ENCODE results near the gene PODN. TPM values are rescaled to one million over a fixed set of nuclear protein-coding genes. Genes with fewer than 3 reads are reported as not detected.

Gene PODN
- total RNA-seq, 1 donor from 2014 or later, result 19.4 TPM

DNA sequence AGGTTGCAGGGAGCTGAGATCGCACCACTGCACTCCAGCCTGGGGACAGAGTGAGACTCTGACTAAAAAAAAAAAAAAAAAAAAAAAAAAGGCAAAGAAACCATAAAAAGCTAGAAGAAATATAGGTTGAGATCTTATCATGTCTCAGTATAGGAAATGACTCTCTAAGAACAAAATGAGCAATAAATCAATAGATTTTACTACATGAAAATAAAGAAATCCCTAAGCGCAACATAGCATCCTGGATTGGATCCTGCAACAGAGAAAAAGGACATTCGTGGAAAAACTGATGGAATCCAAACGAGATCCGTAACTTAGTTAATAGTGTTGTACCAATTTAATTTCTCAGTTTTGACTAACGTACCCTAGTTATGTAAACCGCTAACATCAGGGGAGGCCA is 45.1 kb downstream of the PODN start:
- DNase-seq (ENCODE audit: low spot score), result no peak
- intact Hi-C loops (cut with DNase I), result no loop called here

DNA sequence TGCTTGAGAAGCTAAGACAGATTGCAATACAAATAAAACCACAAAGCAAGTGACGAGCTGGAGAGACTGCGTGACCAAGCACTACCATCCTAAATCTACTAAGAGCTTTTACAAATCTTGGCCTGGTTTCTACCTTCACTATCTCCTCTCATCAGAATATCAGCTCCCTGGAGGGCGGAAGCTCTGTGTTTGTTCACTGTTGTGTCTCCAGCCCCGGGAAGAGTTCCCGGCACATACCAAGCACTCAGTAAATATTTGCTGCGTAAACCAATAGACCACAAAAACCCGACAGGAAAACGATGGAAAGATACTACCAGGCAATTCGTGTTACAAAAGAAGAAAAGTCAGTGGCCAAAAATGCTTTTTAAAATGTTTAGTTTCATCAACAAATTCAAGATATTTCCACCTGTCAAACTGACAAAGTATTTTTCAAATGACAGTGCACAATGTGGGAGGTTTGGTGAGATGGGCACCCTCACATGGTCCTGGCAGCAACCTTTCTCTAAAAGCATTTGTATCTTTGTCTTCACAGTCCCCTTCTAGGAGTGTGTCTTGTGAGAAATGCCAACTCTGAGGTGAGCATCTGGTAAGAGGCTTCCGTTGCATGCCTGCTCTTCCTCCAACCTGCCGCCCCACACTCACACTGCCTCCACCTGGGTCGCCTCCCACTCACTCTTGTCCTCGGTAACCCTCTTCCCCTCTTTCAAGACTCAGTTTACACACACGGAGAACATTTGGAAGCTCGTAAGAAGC is 45.7 kb downstream of the PODN start:
- intact Hi-C loops (cut with DNase I), result no loop called here
- no peak for DNase-seq (ENCODE audit: low spot score)

DNA sequence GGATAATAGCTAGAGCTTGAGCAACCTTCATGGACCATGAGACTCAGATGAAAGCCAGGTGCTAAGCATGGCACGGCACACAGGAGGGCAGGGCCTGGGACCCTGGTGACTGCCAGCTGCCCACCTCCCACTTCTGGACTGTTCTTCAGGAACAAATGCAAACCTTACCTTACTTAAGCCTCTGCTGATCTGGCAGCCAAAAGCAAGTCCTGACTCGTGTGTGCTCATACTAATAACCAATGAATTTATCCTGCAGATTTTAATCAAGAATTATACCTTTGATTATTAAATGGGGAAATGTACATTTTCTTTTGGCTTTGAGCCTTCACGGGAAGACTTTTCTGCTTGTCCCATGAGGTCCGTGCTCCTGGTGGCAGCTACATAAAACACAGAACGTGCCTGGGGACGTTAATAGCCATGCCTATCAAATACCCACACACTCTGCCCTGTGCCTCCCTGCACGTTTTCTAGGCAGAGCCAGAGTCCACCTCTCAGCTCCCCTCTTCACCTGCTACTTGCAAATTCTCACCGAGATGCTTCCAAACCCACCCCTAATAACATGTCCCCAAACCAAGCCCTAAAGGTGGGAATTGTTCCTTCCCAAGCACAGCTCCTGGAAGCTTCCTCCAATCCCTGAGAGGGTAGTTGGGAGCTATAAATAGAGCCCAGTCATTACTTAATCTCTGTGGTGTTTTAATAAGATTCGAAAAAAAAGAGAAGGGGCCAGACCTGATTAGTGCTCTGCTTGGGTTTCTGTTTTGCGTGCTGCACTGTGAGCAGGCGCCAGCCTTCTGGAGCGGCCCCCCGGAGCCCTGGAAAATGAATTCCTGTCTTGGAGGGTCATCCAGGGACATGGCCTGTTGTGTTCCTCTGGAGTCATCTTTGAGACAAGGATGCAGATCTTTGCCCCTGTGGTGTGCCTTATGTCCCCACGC is 46.9 kb downstream of the PODN start:
- intact Hi-C loops (cut with DNase I), result no loop called here
- no peak for DNase-seq (ENCODE audit: low spot score)

DNA sequence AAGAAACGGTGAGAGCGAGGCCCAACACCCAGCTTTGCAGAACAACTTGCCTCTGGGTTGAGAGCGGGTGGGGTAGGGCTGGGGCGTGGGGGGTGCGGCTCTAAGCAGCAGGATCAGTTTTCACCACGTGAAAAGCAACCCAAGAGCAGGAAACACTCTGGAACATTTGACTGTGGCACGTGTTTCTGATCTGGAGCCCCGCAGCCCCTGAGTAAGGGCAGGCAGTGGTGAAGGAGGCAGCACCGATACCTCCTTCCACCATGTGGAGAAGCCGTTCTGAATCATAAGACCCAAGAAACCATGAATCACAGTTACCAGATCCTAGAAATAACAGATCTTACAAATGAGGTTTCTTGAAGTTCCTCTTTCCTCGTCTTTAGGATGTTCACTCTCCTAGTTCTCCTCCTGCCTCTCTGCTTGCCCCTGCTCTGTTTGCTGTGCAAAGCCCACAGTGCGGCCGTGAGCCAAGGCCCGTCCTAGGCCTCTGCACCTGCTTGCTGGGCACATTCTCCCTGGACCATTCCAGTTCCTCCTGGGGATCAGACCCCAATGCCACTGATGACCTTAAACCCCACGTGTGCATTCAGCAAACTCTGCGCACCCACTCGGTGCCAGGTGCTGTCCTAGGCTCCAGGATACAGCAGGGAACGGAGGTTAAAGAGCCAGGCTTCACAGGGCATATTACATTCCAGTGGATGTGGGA is 48.5 kb downstream of the PODN start:
- DNase-seq (ENCODE audit: low spot score), result no peak
- intact Hi-C loops (cut with DNase I), result no loop called here

DNA sequence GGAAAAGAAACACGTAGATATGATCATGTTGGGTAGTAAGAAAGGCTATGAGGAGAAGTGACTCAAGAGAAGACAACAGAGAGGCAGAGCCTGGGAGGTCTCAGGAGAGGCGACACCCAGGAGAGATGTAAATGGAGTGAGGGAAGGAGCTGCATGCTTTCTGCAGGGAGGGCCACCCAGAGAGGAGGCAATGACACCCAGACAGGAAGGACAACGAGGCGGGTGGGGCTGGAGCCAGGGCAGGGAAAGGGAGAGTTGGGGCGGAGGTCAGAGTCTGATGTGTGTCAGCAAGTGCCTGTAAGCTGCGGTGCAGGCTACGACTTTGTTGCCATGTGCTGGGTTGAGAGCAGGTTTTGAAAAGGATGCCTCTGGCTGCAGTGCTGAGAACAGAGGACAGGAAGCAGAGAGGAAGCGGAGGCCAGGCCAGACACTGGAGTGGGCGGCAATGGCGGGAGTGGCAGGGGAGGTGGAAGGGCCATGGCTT is 49.1 kb downstream of the PODN start:
- intact Hi-C loops (cut with DNase I), result no loop called here
- DNase-seq (ENCODE audit: low spot score), result no peak

DNA sequence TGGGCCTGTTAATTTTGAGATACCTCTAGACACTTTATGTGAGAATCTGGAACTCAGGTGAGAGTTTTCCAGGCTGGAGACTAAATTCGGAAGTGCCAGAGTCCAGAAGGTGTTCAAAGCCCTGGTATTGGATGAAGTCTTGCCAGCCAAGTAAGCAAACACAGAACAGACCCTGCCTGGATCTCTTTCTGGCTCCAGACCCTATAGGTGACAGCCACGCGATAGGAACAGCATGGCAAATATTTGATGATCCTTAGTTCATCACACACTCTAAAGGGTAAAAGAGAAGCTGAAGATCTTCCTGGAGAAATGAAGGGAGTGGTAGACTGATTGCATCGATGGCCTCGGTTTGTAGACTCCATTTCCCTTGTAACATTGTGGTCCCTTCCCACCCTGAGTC is 49.7 kb downstream of the PODN start:
- DNase-seq (ENCODE audit: low spot score), result no peak
- intact Hi-C loops (cut with DNase I), result no loop called here

DNA sequence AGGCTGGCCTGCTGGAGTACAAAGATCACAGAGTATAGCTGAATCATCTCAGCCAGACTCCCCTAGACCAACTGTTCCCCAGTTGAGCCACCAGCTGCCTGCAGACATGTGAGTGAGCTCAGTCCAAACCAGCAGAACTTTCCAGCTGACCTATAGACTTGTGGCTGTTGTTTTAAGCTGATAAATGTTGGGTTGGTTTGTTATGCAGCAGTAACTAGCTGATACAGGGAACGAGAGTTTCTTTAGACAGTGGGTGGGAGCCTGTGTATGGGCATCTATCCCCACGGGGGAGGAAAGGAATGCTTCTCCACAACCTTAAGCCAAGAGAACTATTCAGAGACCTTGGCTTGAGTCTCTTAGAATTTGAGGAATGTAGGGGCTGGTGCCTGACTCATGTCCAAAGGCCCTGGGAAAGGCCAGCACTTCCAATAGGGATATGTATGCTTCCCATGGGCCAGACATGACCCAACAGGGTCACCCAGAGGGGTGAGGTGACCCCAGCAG is 50.3 kb downstream of the PODN start:
- intact Hi-C loops (cut with DNase I), result no loop called here
- no peak for DNase-seq (ENCODE audit: low spot score)

DNA sequence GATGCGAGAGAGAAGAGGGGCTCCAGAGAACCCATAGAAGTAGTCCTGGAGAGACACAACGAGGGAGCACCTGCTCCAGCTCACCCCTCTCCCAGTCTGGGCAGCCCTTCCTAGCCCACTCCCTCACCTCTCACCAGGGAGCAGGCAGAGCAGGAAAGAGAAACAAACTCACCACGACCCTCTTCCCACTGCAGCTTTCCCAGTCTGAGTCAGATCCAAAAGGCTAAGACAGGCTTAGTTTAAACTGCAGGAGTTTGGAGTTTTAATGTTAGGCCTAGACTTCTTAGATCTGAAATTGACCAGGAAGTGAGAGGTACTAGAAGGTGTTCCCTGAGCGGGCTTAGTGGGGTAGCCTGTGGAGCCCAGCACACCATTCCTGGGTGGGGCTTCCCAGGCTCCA is 50.8 kb downstream of the PODN start:
- no peak for DNase-seq (ENCODE audit: low spot score)
- intact Hi-C loops (cut with DNase I), result no loop called here

DNA sequence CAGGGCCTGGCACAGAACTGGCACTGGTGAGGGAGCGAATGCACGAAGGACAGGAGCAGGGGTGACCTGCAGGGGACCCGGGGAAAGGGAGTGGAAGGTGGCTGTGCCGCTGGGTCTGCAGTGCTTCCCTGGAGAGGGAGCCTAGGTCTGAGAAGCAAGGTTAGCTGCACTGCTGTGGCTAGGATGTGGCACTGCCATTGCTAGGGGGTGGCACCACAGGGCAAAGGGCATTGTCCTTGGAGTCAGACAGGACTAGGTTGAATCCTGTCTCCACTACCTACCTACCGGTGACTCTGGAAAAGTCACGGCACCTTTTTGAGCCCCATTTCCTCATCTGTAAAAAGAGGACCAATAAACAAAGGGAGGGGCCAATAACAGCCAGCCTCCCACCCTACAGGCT is 52.1 kb downstream of the PODN start:
- intact Hi-C loops (cut with DNase I), result no loop called here
- DNase-seq (ENCODE audit: low spot score), result no peak

DNA sequence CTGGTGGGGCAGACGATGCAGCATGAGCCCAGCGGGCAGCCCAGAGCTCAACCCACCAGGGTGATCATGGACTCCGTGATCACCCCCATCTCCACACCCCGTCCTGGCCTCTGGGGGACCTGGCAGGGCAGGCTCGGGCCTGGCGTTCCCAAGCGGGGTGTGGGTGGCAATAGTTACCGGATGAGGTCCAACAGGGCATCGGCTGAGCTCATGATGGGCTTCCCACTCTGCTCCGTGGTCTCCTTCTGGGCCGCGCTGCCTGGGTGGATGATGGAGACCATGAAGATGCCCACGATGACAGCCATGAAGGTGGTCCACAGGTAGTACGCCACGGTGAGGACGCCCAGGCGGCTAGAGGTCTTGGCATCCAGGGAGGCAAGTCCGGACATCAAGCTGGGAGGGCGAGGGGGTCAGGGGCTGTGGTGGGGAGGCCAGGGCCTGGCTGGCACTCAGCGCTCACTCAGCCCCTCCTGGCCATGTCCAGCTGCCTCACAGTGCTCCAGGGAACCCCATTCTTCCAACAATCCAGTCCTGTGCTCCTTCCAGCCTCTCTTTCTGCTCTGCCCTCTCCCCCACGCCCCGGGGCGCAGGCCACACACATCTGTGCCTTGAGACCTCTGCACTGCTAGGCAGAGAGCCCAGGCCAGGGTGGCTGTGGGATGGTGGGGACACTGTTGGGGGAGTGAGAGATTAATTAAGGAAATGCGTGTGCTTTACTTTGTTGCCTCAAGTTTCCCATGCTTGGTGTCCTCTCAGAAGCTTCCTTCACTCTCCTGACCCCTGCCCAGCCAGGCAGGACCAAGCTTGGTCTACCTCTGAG is 52.8 kb downstream of the PODN start:
- intact Hi-C loops (cut with DNase I), result no loop called here
- DNase-seq (ENCODE audit: low spot score), result no peak

DNA sequence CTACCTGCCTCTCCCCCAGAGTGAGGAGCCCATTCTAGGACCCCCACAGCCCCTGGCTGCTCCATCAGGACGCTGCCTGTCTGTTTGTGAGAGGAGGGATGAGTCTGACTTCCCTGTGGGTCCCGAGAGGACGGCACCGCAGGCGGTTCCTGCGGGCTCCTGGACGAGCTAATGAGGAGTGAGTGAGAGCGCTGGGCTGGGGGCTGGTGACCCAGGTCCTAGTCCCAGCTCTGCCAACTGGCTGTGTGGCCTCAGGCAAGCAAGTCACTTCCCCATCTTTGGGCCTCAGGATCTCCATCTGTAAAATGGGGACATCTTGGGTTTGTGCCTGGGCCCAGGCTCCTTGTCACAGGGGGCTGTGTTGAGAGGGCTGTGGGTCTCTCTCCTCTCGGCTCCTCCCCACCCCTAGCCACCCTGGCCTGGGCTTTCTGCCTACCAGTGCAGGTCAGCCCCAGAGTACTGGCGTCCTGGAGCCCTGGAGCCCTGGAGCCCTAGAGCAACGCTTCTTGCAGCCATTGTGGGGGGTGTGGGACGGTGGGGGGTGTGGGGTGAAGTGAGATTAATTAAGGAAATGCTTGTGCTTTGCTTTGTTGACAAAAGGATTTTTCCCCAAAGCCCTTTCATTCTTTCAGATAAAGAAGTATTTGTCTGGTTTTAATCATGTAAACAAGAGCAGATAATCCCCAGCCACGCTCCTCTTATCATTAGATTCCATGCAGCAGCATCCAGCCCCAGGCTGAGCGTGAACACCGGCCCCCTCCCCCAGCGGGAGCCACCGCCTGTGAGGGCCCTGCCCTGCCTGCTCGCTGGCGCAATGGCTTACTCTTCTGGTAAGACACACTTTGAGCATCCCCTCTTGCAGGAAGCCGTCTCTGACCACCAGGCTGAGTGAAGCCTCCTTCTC is 53.6 kb downstream of the PODN start:
- DNase-seq (ENCODE audit: low spot score), result no peak
- intact Hi-C loops (cut with DNase I), result no loop called here

DNA sequence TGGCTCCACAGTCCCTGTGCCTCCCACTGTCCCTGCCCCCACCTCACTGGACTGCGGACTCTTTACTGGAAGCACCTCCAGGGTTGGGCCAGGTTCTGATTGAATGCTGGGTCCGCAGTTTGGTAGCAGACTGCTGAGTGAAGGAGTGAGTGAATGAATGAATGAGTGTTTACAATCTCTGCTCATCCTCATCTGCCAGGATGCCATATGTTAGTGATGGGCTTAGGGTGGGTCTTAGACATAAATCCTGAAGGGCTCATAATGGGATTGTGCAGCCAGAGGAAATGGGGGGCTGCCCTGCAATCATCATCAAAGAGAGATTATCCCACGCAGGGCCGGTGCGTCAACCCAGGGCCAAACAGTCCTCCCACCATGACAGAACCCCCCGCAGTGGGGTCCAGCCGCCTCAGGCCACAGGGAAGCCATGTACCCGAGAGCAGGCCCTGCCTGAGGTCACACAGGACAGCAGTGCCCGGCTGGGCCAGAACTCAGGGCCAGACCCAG is 54.3 kb downstream of the PODN start:
- no peak for DNase-seq (ENCODE audit: low spot score)
- intact Hi-C loops (cut with DNase I), result no loop called here

DNA sequence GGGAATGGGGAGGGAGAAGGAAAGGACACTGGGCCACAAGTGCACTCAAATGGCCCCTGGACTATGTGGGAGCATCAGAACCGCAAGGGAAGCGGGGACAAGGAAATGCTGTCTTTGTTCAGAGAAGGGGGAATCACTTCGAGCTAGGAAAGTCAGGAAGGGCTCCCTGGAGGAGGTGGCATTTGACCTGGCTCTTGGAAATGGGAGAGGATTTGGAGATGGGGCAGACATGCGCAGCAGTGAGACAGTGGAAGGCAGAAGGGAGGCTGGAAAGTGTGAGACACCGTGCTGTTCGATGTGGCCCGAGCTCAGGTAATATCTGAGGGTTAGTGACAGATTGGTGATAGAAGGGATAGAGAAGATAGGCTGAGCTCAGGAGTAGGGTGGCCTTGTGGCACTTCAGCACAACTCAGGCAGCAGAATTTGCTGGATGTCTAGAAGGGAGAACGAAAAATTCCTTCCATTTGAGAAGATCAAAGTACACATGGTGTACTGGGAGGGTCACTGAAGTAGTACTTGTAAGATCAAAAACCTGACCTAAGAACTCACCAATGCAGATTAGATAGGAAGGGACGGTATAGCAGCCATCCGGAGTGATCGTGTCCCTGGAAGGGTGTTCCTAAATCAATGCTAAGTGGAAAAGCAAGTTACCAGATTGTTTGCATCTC is 55.1 kb downstream of the PODN start:
- DNase-seq (ENCODE audit: low spot score), result no peak
- intact Hi-C loops (cut with DNase I), result no loop called here

DNA sequence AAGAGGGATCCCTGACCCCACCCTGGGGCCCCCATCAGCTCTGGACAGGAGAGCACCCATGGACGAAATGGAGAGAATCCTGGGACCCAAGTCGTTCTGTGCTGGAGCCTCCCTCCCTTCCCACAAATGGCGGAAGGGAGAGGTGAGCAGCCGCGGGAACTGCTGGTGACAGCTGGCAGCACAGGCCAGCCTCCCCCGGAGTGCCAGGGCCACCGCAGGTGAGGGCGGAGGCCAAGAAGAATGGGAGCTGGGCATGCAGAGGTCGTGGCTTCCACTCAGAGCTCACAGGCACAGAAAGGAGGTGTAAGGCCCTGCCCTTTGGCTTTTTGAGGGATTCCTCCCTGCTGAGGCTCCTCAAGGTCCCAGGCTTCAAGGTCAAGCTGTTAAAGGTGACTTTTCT is 55.8 kb downstream of the PODN start:
- intact Hi-C loops (cut with DNase I), result no loop called here
- DNase-seq (ENCODE audit: low spot score), result no peak

DNA sequence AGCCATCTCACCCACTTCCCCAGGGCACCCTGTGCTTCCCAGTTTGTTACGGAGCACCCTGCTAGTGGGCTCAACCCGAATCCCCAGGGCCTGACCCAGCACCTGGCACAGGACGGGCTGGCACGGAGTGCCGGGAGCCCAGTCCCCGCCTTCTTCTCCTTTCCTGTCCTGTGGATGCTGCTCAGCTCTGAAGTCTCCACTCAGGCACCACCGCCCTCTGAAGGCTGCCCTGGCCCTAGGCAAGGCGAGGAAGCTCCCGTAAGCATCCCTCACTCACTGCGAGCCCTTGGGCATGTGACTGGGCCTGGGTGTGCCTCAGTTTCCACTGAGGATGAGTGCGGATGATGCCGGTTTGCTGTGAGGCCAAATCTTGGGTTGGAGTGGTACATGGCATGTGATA is 58.6 kb downstream of the PODN start:
- no peak for DNase-seq (ENCODE audit: low spot score)
- intact Hi-C loops (cut with DNase I), result loop anchor here (5.0 kb wide), 2 partner anchors 57 to 58 kb away; partner anchors contain the start of gene PODN

DNA sequence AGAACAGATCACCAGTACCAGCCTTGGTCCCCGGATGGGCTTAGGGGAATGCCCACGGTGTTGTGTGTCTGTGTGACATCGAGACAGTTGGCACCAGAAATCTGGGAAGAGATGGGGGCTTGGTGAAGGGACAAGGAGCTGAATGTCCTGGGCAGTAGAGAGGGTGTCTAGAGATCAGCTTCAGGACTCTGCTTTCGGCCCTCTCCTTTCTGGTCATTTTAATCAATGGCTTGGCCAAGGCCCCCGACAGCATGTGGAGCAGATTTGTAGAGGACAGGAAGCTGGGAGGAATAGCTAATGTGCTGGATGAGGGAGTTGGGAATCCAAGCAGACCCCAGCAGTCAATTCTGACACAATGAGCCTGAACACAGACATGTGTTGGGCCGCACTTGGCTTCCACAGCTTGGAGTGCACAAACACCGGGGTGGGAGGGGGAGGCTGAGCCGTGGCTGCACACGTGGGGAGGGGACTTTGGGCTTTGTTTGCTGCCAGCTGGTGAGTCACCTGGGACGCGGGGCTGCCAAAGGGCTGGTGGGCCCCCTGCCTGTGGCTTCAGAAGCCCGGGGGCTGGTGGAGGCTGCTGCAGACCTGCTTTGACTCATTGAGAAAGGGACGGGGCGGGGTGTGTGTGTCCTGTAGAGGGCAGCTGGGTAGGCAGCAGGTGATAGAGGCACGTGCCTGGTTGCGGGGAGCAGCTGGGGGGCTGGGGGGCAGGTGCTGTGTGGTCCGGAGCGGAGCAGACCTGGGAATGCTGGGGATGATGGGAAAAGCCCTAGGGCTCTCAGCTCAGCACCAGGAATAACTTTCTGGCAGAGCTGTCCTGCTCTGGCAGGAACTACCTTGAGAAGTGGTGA is 59.5 kb downstream of the PODN start:
- DNase-seq (ENCODE audit: low spot score), result no peak
- intact Hi-C loops (cut with DNase I), result loop anchor here (5.0 kb wide), 2 partner anchors 56 to 59 kb away; partner anchors contain the start of gene PODN
